RWPE1 (cell line): ENCODE data around the gene EEF1G.
"Not testable (repeated sequence)": the region's sequence is repeated elsewhere in the genome, so short reads cannot be mapped to it uniquely, and the experiment has no call there.

Source experiments
- CTCF ChIA-PET: fragments of 350-600 bp; sonication (Branson Sonifier 250); formaldehyde crosslinking; extraction: SDS; loops from one replicate; lab custom pipeline; 2021; lab: Yijun Ruan, JAX
- POLR2A ChIA-PET: fragments of 400-600 bp; formaldehyde crosslinking; extraction: SDS; loops from one replicate; lab custom pipeline; 2020; ENCODE audit warnings: antibody characterized with exemption; ENCODE audit not compliant: low non-redundant PET; lab: Yijun Ruan, JAX
- DNase-seq: peaks from one replicate; pipeline ENCODE4 v3.0.0; 2012; ENCODE audit warnings: low spot score
- H3K27ac ChIP-seq: fragments of 450-650 bp; 2 replicates; pipeline ENCODE4 v1.5.1; 2017
- TF ChIP-seq, protein P1 (sequence below): fragments of 450-650 bp; conservative IDR thresholded peaks from 2 replicates; pipeline ENCODE4 v1.5.1; 2017; ENCODE audit warnings: low read depth, mild to moderate bottlenecking

EEF1G gene

DNA sequence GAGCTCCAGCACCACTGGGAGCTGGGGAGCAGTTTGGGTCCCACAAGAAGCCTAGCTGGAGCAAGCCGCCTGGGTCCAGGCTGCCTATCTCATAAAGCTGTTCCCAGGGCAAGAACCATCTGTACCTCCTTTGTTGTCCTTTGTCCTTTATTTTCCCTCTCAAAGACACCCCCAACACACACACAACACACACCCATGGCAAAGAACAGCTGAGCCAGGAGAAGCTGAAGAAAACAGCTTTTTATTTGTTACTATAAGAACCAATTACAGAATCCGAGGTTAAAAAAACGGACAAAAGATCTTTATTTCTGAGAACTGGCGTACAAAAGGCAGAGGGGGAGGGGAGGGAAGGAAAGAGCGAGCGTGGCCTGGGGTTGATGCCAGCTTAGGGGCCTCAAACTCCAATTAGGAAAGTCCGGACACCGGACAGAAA lies 19.3 kb upstream of the EEF1G start:
- ChIA-PET POLR2A (interaction anchor here (0.6 to 2.9 kb wide), 2 partner anchors 8 to 72 kb away, joined by 3 to 16 read pairs; partner anchors contain the start of genes C11orf98, CSKMT and MTA2), CTCF (interaction anchor here (0.7 to 0.9 kb wide), 2 partner anchors 73 to 97 kb away, joined by 3 to 4 read pairs; partner anchors contain the start of gene LRRN4CL)

DNA sequence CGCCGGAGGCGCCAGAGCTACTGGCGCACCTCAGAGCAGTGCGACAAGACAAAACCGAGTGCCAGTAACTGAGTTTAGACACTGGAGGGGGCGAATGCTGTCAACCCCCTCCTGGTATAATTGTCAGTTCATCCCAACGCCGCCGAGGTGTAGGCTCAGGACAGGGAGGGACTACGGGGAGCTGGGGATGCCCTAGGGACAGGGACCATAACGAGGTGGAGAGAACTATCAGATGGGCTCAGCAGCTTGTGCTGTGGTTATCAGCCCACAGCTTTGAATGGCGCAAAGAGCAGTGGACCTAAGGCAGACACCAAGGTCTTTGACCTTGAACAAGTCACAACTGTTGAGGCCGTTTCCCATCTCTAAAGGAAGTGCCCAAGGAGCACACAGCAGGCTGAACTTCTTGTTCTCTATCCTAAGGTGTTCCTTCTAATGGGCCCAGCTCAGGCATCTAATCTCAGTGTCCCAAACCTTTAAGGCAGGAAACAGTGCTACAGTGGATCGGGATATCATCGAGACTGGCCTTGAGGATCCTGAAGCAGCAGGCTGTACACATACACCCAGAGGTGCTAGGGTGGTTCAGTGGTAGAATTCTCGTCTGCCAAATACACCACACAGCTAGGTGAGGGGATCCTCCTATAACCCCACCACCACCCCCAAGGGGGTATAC lies 18.6 kb upstream of the EEF1G start:
- no peak for DNase-seq
- H3K27ac ChIP-seq, result peak overlapping the region; percentile 91
- ChIA-PET POLR2A (interaction anchor here (0.5 to 2.9 kb wide), 12 partner anchors 9 to 73 kb away, joined by 3 to 24 read pairs (median 5); partner anchors contain the start of genes AHNAK, C11orf98, CSKMT and EEF1G), CTCF (interaction anchor here (0.7 to 0.9 kb wide), 2 partner anchors 73 to 97 kb away, joined by 3 to 4 read pairs; partner anchors contain the start of gene LRRN4CL)
- TF ChIP-seq, protein P1, sequence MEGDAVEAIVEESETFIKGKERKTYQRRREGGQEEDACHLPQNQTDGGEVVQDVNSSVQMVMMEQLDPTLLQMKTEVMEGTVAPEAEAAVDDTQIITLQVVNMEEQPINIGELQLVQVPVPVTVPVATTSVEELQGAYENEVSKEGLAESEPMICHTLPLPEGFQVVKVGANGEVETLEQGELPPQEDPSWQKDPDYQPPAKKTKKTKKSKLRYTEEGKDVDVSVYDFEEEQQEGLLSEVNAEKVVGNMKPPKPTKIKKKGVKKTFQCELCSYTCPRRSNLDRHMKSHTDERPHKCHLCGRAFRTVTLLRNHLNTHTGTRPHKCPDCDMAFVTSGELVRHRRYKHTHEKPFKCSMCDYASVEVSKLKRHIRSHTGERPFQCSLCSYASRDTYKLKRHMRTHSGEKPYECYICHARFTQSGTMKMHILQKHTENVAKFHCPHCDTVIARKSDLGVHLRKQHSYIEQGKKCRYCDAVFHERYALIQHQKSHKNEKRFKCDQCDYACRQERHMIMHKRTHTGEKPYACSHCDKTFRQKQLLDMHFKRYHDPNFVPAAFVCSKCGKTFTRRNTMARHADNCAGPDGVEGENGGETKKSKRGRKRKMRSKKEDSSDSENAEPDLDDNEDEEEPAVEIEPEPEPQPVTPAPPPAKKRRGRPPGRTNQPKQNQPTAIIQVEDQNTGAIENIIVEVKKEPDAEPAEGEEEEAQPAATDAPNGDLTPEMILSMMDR, result no peak

More for the DNA sequence above, 19.3 kb upstream of the EEF1G start:
- no peak for DNase-seq
- peak overlapping the region; percentile 91 for H3K27ac ChIP-seq
- TF ChIP-seq, protein P1, result no peak

DNA sequence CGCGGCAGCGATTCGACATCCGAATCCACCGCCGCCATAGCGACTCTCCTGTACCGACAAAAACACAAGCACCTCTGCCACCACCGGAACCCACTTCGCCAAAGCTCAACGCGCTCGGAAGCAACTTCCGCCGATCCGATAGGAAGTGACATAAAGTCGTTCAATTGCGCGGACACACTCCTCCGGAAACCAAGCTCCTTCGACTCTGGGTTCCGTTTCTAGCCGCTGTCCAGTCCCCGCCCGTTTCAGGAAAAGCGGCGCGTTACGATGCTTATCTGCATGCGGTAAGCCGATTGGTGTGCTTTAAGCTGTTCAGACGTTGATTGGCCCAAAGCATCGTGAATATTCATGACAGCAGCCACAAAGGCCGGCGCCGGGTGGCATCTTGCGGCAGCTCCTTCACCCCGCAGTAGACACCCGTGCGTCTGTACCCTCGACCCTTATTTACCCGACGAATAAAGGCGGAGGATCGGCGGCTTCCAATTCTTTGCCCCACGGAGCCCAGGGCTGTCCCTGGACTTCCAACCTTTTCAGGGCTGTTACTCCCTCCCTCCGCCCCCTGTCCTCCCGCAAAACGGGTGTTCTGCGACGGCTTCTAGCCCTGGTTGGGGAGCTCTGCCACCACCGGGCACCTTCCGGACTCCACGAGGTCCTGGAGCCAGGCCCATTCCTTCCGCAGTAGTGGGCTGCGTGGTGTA lies 17.9 kb upstream of the EEF1G start, which contains the start of gene TUT1:
TUT1 (minus strand) TSS at position 76 of the 698 bp plus-strand sequence; CDS start at position 38, 38 bp downstream.
- DNase-seq, result peak; percentile 89
- peak within 1 kb of the TSS; percentile 91 for H3K27ac ChIP-seq
- TF ChIP-seq, protein P1, result no peak
- ChIA-PET POLR2A (interaction anchor here (0.5 to 2.9 kb wide), 18 partner anchors 9 to 136 kb away, joined by 3 to 24 read pairs (median 4); partner anchors contain the start of genes AHNAK, B3GAT3, C11orf98 and CSKMT), CTCF (interaction anchor here (0.6 kb wide), 2 partner anchors 19 to 215 kb away, joined by 3 read pairs; no protein-coding TSS in a partner anchor)

DNA sequence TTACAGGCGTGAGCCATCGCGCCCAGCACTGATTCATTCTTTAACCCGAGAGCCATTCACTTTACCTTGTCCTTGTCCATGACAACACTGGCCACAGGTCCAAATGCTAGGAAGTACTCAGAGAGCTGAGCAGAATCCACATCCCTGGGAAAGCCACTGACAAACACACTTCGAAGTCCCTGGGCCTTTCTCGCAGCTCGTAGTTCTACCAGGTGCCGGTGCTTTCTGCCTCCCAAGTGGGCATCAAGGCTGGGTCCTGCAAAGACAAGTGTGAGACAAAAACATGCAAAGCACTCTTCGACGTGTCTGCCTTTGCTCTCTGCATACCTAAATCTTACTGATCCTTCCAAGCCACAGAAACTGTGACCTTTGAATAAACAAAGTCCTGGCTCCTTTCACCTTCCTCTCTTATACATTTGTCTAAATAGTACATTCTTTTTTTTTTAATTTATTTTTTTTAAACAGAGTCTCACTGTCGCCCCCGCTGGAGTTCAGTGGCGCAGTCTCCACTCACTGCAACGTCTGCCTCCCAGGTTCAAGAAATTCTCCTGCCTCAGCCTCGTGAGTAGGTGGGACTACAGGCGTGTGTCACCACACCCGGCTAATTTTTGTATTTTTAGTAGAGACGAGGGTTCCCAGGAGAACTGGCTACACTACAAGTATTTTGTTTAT lies 15.4 kb upstream of the EEF1G start:
- H3K27ac ChIP-seq, result peak overlapping the region; percentile 37
- CTCF ChIA-PET, result interaction anchor here (0.6 kb wide), 1 partner anchor 123 kb away, joined by 4 read pairs; no protein-coding TSS in a partner anchor
- TF ChIP-seq, protein P1, result peak; percentile 34
- POLR2A ChIA-PET, result no interaction called here
- no peak for DNase-seq

DNA sequence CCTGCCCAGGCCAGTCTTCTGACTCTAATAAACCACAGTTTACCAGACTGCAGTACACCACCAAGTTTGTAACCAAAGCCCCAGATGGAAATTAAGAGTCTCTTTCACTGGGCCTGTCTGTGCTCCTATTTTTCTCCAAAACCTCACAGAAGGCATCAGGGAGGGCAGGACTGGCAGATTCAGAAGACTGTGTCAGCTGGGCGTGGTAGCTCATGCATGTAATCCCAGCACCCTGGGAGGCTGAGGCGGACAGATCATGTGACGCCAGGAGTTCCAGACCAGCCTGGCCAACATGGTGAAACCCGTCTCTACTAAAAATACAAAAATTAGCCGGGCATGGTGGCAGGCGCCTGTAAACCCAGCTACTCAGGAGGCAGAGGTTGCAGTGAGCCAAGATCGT lies 11.7 kb upstream of the EEF1G start:
- DNase-seq, CTCF ChIA-PET, POLR2A ChIA-PET: not testable (repeated sequence)
- peak overlapping the region; percentile 36 for H3K27ac ChIP-seq

DNA sequence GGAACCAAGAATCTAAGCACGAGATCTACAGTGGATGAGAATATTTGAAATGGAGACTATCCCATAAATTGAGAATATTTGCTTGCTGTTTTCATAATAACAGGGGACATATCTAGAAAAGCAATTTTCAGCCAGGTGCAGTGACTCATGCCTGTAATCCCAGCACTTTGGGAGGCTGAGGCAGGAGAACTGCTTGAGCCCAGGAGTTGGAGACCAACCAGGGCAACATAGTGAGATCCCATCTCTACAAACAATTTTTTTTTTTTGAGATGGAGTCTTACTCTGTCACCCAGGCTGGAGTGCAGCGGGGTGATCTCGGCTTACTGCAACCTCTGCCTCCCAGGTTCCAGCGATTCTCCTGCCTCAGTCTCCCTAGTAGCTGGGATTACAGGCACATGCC lies 8.0 kb upstream of the EEF1G start:
- CTCF ChIA-PET, result not testable (repeated sequence)

More for the DNA sequence above, 8.0 kb upstream of the EEF1G start:
- DNase-seq, POLR2A ChIA-PET, H3K27ac ChIP-seq: not testable (repeated sequence)
